DOHH2 (cell line): ENCODE results near the gene BRINP2.
A peak's percentile ranks its signal among the peaks of the same experiment; 100 is the strongest.

Source experiments
- H3F3A ChIP-seq: fragments of 200-600 bp; sonication (generic), shearing (Covaris generic); 2 replicates; pipeline ENCODE4 v1.6.0; 2016; ENCODE audit warnings: antibody characterized with exemption, mild to moderate bottlenecking; ENCODE audit not compliant: control insufficient read depth, insufficient read depth
- H3K27ac ChIP-seq: fragments of 200-600 bp; sonication (generic); 2 replicates; pipeline ENCODE4 v1.5.1; 2014; ENCODE audit warnings: low read depth, mild to moderate bottlenecking, low read length, moderate library complexity
- H3K27me3 ChIP-seq: fragments of 200-600 bp; sonication (generic); 2 replicates; pipeline ENCODE4 v1.6.1; 2014; ENCODE audit warnings: mild to moderate bottlenecking, low read length, mixed read lengths; ENCODE audit not compliant: control insufficient read depth
- H3K36me3 ChIP-seq: fragments of 200-600 bp; sonication (generic); 2 replicates; pipeline ENCODE4 v1.6.1; 2014; ENCODE audit warnings: mild to moderate bottlenecking, low read length, moderate library complexity, mixed read lengths; ENCODE audit not compliant: control insufficient read depth
- H3K4me1 ChIP-seq: fragments of 200-600 bp; sonication (generic); 2 replicates; pipeline ENCODE4 v1.6.1; 2014; ENCODE audit warnings: mild to moderate bottlenecking, low read length, mixed read lengths; ENCODE audit not compliant: control insufficient read depth
- H3K4me2 ChIP-seq: fragments of 200-600 bp; sonication (generic); 2 replicates; pipeline ENCODE4 v1.6.0; 2014; ENCODE audit warnings: mild to moderate bottlenecking, low read length, moderate library complexity
- H3K4me3 ChIP-seq: fragments of 200-600 bp; sonication (generic); 2 replicates; pipeline ENCODE4 v1.5.1; 2014; ENCODE audit warnings: mild to moderate bottlenecking, low read length, mixed read lengths
- H3K79me2 ChIP-seq: fragments of 200-600 bp; sonication (generic); 2 replicates; pipeline ENCODE4 v1.6.1; 2014; ENCODE audit warnings: mild to moderate bottlenecking, low read length, mixed read lengths; ENCODE audit not compliant: control insufficient read depth
- H3K9me2 ChIP-seq: fragments of 200-600 bp; sonication (generic); replicated peaks from 2 replicates; pipeline ENCODE4 v1.6.1; 2014; ENCODE audit warnings: mild to moderate bottlenecking, low read length, mixed read lengths; ENCODE audit not compliant: control insufficient read depth
- H3K9me3 ChIP-seq: fragments of 200-600 bp; sonication (generic); 2 replicates; pipeline ENCODE4 v1.6.1; 2014; ENCODE audit warnings: antibody characterized with exemption, low read length, mixed read lengths; ENCODE audit not compliant: control insufficient read depth, insufficient read depth
- H4K20me1 ChIP-seq: fragments of 200-600 bp; sonication (generic); 2 replicates; pipeline ENCODE4 v1.6.0; 2014; ENCODE audit warnings: low read depth, mild to moderate bottlenecking, antibody characterized with exemption, low read length, moderate library complexity; ENCODE audit not compliant: control insufficient read depth, insufficient read depth
- CTCF ChIP-seq: fragments of 200-600 bp; sonication (generic); IDR thresholded peaks from one replicate; pipeline ENCODE4 v1.5.1; 2014; ENCODE audit warnings: antibody characterized with exemption, mild to moderate bottlenecking, low read depth, low read length; ENCODE audit not compliant: poor library complexity, severe bottlenecking
- EZH2phosphoT487 ChIP-seq: fragments of 200-600 bp; sonication (generic); IDR thresholded peaks from 2 replicates; pipeline ENCODE4 v1.6.1; 2017; ENCODE audit warnings: borderline replicate concordance, mild to moderate bottlenecking, antibody characterized with exemption, low read length, moderate library complexity, mixed read lengths

BRINP2 gene

GRCh38 chr1:177185209-177185608 lies 14.5 kb downstream of the BRINP2 start:
- no peak overlapping the region for H3K27ac ChIP-seq
- no peak overlapping the region for H3K4me3 ChIP-seq
- no peaks in the 10 kb centered on the region for H4K20me1 ChIP-seq
- peaks cover 7% of the 10 kb centered on the region for H3K27me3 ChIP-seq
- TF ChIP-seq CTCF (peak; percentile 55), EZH2phosphoT487 (no peak)
- no peaks in the 10 kb centered on the region for H3K36me3 ChIP-seq
- H3F3A ChIP-seq = no peaks in the 10 kb centered on the region
- no peaks in the 10 kb centered on the region for H3K9me2 ChIP-seq
- H3K9me3 ChIP-seq = peaks cover 4% of the 10 kb centered on the region; the same call in 1 of the 2 replicates
- H3K4me2 ChIP-seq = no peak overlapping the region
- no peaks in the 10 kb centered on the region for H3K79me2 ChIP-seq
- no peaks in the 10 kb centered on the region for H3K4me1 ChIP-seq

DNA sequence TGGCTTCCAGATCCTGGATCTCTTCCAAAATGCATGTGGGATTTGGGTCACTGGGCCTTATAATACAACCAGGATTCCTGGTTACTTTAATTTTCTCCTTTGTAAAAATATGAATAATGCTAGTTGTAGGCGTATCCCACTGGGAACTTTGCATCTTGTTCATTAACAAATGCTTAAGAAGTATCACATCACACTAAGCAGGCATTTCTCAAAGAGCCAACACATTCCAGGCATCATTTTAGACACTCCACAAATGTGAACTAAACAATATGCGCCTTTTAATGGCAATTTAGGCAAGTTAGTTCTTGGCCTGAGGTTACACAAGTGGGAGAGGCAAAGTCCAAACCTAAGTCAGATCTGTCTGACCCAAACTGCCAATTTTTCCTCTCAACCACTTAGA lies 15.9 kb downstream of the BRINP2 start:
- H3K9me3 ChIP-seq = peaks cover 4% of the 10 kb centered on the region; the same call in 1 of the 2 replicates
- TF ChIP-seq EZH2phosphoT487 (no peak), CTCF (no peak)
- no peaks in the 10 kb centered on the region for H3K36me3 ChIP-seq

GRCh38 chr1:177190308-177190970 lies 19.7 kb downstream of the BRINP2 start:
- no peak overlapping the region for H3K27ac ChIP-seq
- no peaks in the 10 kb centered on the region for H4K20me1 ChIP-seq
- no peak overlapping the region for H3K4me3 ChIP-seq
- H3K4me1 ChIP-seq = no peaks in the 10 kb centered on the region
- peaks cover 4% of the 10 kb centered on the region; the same call in 1 of the 2 replicates for H3K9me3 ChIP-seq
- TF ChIP-seq EZH2phosphoT487 (no peak), CTCF (no peak)
- no peaks in the 10 kb centered on the region for H3K36me3 ChIP-seq
- no peaks in the 10 kb centered on the region for H3K79me2 ChIP-seq
- no peaks in the 10 kb centered on the region for H3F3A ChIP-seq
- no peaks in the 10 kb centered on the region for H3K9me2 ChIP-seq
- no peak overlapping the region for H3K4me2 ChIP-seq
- no peaks in the 10 kb centered on the region for H3K27me3 ChIP-seq

More for the DNA sequence above, 15.9 kb downstream of the BRINP2 start:
- no peaks in the 10 kb centered on the region for H3K4me1 ChIP-seq
- no peaks in the 10 kb centered on the region for H3F3A ChIP-seq
- H3K79me2 ChIP-seq = no peaks in the 10 kb centered on the region
- no peak overlapping the region for H3K27ac ChIP-seq
- H3K4me3 ChIP-seq = no peak overlapping the region
- H3K4me2 ChIP-seq = no peak overlapping the region
- no peaks in the 10 kb centered on the region; the same call in 1 of the 2 replicates for H3K27me3 ChIP-seq
- H3K9me2 ChIP-seq = no peaks in the 10 kb centered on the region
- H4K20me1 ChIP-seq = no peaks in the 10 kb centered on the region

GRCh38 chr1:177198243-177198642 lies 27.5 kb downstream of the BRINP2 start:
- Histone ChIP-seq H4K20me1 (no peaks in the 10 kb centered on the region), H3K4me3 (no peak overlapping the region), H3K27ac (no peak overlapping the region), H3K4me1 (no peaks in the 10 kb centered on the region), H3K79me2 (no peaks in the 10 kb centered on the region), H3K9me3 (no peaks in the 10 kb centered on the region), H3K27me3 (no peaks in the 10 kb centered on the region; the same call in 1 of the 2 replicates), H3K4me2 (no peak overlapping the region), H3F3A (no peaks in the 10 kb centered on the region), H3K36me3 (no peaks in the 10 kb centered on the region), H3K9me2 (no peaks in the 10 kb centered on the region)
- TF ChIP-seq CTCF = no peak
- TF ChIP-seq EZH2phosphoT487 = no peak
